Measurements from ENCODE around the gene WDR59. TPM values are rescaled to one million over a fixed set of nuclear protein-coding genes. Genes with fewer than 3 reads are reported as not detected.

The WDR59 gene
- polyA plus RNA-seq, 2 of the 4 experiments (the other 2 are of a cell fraction): 33.4 to 52.2 TPM

GRCh38 chr16:75024594-75024993 is 39.7 kb upstream of the WDR59 start:
- ATAC-seq (no peak), DNase-seq (ENCODE audit: low read depth in 1 of 2, low spot score in 1 of 2) (no peak), FAIRE-seq (no peak)
- ChIA-PET POLR2A (no interaction called here), CTCF (interaction anchor here (0.9 kb wide), 1 partner anchor 35 kb away, joined by 3 read pairs; no protein-coding TSS in a partner anchor)
- no peak for TF ChIP-seq EHMT2 (IDR thresholded peaks at IDR 0.05; ENCODE audit: low read depth)
- no peak for TF ChIP-seq HOXA7 (CRISPR knock-in tag; IDR thresholded peaks at IDR 0.05)
- no peak for TF ChIP-seq HEYL (CRISPR knock-in tag; IDR thresholded peaks at IDR 0.05)
- no peak for TF ChIP-seq TP53 (CRISPR knock-in tag; IDR thresholded peaks at IDR 0.05)
- no peak for TF ChIP-seq ATOH8 (CRISPR knock-in tag; IDR thresholded peaks at IDR 0.05; ENCODE audit: low read depth)
- no peak for TF ChIP-seq NPAS2 (CRISPR knock-in tag; IDR thresholded peaks at IDR 0.05; ENCODE audit: borderline replicate concordance)
- no peak for TF ChIP-seq ZFP36 (IDR thresholded peaks at IDR 0.05; ENCODE audit: borderline replicate concordance, partially characterized antibody)
- TF ChIP-seq ZNF302 (CRISPR knock-in tag; IDR thresholded peaks at IDR 0.05): no peak
- no peak for TF ChIP-seq CEBPB (IDR thresholded peaks at IDR 0.05)
- Histone ChIP-seq H3K4me2 (no peak overlapping the region), H3K27ac (peak overlapping the region in 1 of 2 experiments; percentile 1; a peak in 1 of 6 replicates), H3K9me3 (peaks cover 15% of the 10 kb centered on the region), H3K4me1 (peaks cover 33% of the 10 kb centered on the region), H3K4me3 (no peak overlapping the region)
- 71% methylated on average over 4 of the region's 4 CpGs for WGBS (ENCODE audit: missing lambda C conversion rate)

GRCh38 chr16:75024182-75024581 is 39.3 kb upstream of the WDR59 start:
- 73% methylated on average over 3 of the region's 3 CpGs for WGBS (ENCODE audit: missing lambda C conversion rate)
- DNase-seq (ENCODE audit: low read depth in 1 of 2, low spot score in 1 of 2) (no peak), FAIRE-seq (no peak), ATAC-seq (no peak)
- peaks cover 15% of the 10 kb centered on the region for H3K9me3 ChIP-seq
- no peak for TF ChIP-seq ZFP36 (IDR thresholded peaks at IDR 0.05; ENCODE audit: borderline replicate concordance, partially characterized antibody)
- no peak for TF ChIP-seq CHD2 (IDR thresholded peaks at IDR 0.05; ENCODE audit: low read length, partially characterized antibody)
- no peak for TF ChIP-seq HOXA7 (CRISPR knock-in tag; IDR thresholded peaks at IDR 0.05)
- TF ChIP-seq RFX5 (IDR thresholded peaks at IDR 0.05): no peak
- no peak for TF ChIP-seq HOXB5 (CRISPR knock-in tag; IDR thresholded peaks at IDR 0.05)
- TF ChIP-seq NR3C1 (IDR thresholded peaks at IDR 0.05): no peak
- no peak for TF ChIP-seq NFE2L2 (conservative IDR thresholded peaks at IDR 0.05; ENCODE audit: low read length)
- no peak for TF ChIP-seq EP300 (IDR thresholded peaks at IDR 0.05)
- TF ChIP-seq ELK1 (IDR thresholded peaks at IDR 0.05; ENCODE audit: low read depth, low read length): no peak
- H3K4me1 ChIP-seq: peaks cover 34% of the 10 kb centered on the region
- no peak overlapping the region for H3K4me2 ChIP-seq
- no peak overlapping the region for H3K4me3 ChIP-seq
- POLR2A ChIA-PET: no interaction called here
- 0 out of 6 replicates have a peak overlapping the region, but pooled peaks of 1 of the 2 experiments have one; percentile 1 for H3K27ac ChIP-seq
- CTCF ChIA-PET: interaction anchor here (0.6 to 0.7 kb wide), 2 partner anchors 409 to 1096 kb away, joined by 3 read pairs; no protein-coding TSS in a partner anchor

GRCh38 chr16:75023009-75023408 is 38.1 kb upstream of the WDR59 start:
- FAIRE-seq (no peak), ATAC-seq (no peak), DNase-seq (ENCODE audit: low read depth in 1 of 2, low spot score in 1 of 2) (no peak)
- Histone ChIP-seq H3K4me3 (no peak overlapping the region), H3K4me2 (no peak overlapping the region), H3K27ac (no peak overlapping the region), H3K4me1 (peaks cover 43% of the 10 kb centered on the region), H3K9me3 (peaks cover 15% of the 10 kb centered on the region)
- CTCF ChIA-PET: interaction anchor here (0.7 to 1.1 kb wide), 2 partner anchors 12 to 147 kb away, joined by 3 to 4 read pairs; no protein-coding TSS in a partner anchor
- 94% methylated on average over 2 of the region's 2 CpGs for WGBS (ENCODE audit: missing lambda C conversion rate)
- no peak for TF ChIP-seq RNF2 (IDR thresholded peaks at IDR 0.05; ENCODE audit: borderline replicate concordance, low read depth)
- no peak for TF ChIP-seq TFCP2L1 (CRISPR knock-in tag; IDR thresholded peaks at IDR 0.05)
- TF ChIP-seq BCL3 (IDR thresholded peaks at IDR 0.05): no peak
- no peak for TF ChIP-seq HDAC2 (IDR thresholded peaks at IDR 0.05)
- no peak for TF ChIP-seq CBX8 (IDR thresholded peaks at IDR 0.05)
- TF ChIP-seq HOXB5 (CRISPR knock-in tag; IDR thresholded peaks at IDR 0.05): no peak
- no peak for TF ChIP-seq E2F6 (IDR thresholded peaks at IDR 0.05; ENCODE audit: borderline replicate concordance, low read depth)
- TF ChIP-seq PBX3 (IDR thresholded peaks at IDR 0.05): no peak
- TF ChIP-seq POLR2AphosphoS2 (conservative IDR thresholded peaks at IDR 0.05; ENCODE audit: low read length): no peak
- no peak for TF ChIP-seq ESRRA (IDR thresholded peaks at IDR 0.05; ENCODE audit: borderline replicate concordance, low read length)
- no peak for TF ChIP-seq TP53 (CRISPR knock-in tag; IDR thresholded peaks at IDR 0.05)
- POLR2A ChIA-PET: no interaction called here
